NT2/D1 (cell line): ENCODE results near the gene UCP3.

ENCODE experiments used
- DNase-seq: peaks from one replicate; pipeline ENCODE4 v3.0.0-alpha.2; 2011; ENCODE audit warnings: low read depth, low spot score
- H3K27me3 ChIP-seq: 2 replicates; pipeline ENCODE4 v1.6.0; 2011; ENCODE audit warnings: mild to moderate bottlenecking; ENCODE audit not compliant: insufficient read length, insufficient read depth
- H3K36me3 ChIP-seq: 2 replicates; pipeline ENCODE4 v1.6.1; 2011; ENCODE audit warnings: mild to moderate bottlenecking, low read length, mixed read lengths; ENCODE audit not compliant: insufficient read depth, insufficient read length
- H3K4me1 ChIP-seq: 2 replicates; pipeline ENCODE4 v1.5.1; 2011; ENCODE audit not compliant: insufficient read depth, insufficient read length
- H3K4me3 ChIP-seq: 2 replicates; pipeline ENCODE4 v1.5.1; 2011; ENCODE audit warnings: low read depth; ENCODE audit not compliant: insufficient read length
- H3K9ac ChIP-seq: 2 replicates; pipeline ENCODE4 v1.6.0; 2011; ENCODE audit warnings: low read depth; ENCODE audit not compliant: insufficient read length
- H3K9me3 ChIP-seq: 2 replicates; pipeline ENCODE4 v1.5.1; 2011; ENCODE audit warnings: mild to moderate bottlenecking, low read length; ENCODE audit not compliant: insufficient read depth
- SUZ12 ChIP-seq: IDR thresholded peaks from 2 replicates; pipeline ENCODE4 v1.6.1; 2011; ENCODE audit not compliant: insufficient read length, insufficient read depth; ENCODE audit errors: extremely low read depth
- YY1 ChIP-seq: IDR thresholded peaks from 2 replicates; pipeline ENCODE4 v1.6.1; 2011; ENCODE audit not compliant: insufficient read length, insufficient read depth
- ZNF274 ChIP-seq: IDR thresholded peaks from 2 replicates; pipeline ENCODE4 v1.6.1; 2011; ENCODE audit warnings: mild to moderate bottlenecking, low read depth, low read length

Gene UCP3, protein sequence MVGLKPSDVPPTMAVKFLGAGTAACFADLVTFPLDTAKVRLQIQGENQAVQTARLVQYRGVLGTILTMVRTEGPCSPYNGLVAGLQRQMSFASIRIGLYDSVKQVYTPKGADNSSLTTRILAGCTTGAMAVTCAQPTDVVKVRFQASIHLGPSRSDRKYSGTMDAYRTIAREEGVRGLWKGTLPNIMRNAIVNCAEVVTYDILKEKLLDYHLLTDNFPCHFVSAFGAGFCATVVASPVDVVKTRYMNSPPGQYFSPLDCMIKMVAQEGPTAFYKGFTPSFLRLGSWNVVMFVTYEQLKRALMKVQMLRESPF

DNA sequence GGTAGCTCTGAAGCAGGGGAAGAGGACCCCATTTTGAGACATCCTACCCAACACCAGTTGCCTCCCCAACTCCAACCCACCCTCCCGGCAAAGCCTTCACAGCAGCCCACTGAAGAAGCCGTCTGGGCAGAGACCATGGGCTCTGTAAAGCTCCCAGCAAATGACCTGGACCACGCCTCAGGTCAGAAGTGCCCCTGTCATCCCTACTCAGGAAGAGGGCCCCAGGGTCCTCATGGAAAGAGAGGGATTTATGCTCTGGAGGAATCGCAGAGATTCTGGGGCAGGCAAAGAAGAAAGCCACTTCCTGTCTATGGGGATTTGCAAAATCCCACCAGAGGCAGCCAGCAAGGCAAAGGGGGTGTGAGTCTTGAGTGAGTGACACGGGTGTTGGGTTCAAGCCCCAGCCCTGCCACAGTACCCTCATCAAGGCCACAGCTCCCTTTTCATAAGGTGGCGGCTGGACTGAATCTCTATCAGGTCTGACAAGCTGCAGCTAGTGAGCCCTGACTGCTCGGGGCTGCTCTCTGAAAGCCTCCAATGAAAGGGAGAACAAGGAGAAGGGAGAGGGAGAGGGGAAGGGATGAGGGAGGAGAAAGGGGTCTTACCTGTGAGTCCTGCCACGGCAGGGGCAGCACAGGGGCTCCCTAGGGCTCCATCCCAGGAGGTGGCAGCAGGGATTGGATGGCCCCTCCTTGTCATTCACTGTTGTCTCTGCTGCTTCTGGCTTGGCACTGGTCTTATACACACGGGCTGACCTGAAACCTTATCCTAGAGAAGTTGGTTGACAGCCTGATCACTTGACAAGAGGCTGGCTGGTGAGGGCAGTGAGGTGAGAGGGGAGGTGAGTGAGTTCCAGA, at the start of gene UCP3:
TSS of gene UCP3 (minus strand) at position 713 of the 857 bp plus-strand sequence. CDS start 2,043 bp downstream, outside the sequence.
- TF ChIP-seq ZNF274 (no peak), YY1 (no peak), SUZ12 (no peak)
- no peaks in the 10 kb centered on the region for H3K27me3 ChIP-seq
- no peak for DNase-seq
- H3K4me3 ChIP-seq = no peak within 1 kb of the TSS
- H3K9ac ChIP-seq = no peak within 1 kb of the TSS
- H3K36me3 ChIP-seq = peaks cover 19% of the 10 kb centered on the region
- H3K9me3 ChIP-seq = no peaks in the 10 kb centered on the region
- H3K4me1 ChIP-seq = no peaks in the 10 kb centered on the region

DNA sequence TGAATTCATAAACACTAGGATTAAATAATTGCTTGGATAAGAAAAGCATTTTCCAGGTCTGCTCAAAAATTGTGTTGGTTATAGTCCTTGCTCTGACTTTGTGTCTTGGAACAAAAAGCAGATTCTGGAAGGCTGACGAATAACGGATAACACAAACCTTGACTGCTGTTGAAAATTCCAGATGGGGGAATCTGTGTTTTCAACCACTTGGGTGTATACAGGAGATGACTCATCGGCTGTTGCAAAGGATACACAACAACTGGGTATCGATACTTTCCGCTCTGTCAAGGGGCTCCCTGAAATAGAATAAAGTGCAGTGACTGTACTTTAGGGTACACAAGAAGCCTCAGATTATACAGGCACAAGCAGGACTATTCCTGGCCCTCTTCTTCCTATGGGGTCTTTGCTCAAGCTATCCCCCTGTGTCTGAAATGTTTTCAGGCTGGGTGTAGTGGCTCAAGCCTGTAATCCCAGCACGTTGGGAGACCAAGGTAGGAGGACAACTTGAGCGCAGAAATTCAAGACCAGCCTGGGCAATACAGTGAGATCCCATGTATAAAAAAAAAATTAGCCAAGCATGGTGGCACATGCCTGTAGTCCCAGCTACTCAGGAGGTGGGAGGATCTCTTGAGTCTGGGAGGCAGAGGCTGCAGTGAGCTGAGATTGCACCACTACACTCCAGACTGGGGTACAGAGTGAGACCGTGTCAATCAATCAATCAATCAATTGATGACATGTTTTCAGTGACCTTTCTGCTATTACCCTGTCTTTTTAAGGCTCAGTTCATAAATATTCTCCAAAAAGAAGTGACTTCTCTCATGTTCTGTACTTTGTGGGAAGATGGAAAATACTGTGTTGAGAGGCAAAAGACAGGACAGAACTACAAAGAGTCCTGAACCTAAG, 48.6 kb upstream of the UCP3 start:
- no peak for TF ChIP-seq YY1
- no peak for TF ChIP-seq SUZ12
- no peak for TF ChIP-seq ZNF274

DNA sequence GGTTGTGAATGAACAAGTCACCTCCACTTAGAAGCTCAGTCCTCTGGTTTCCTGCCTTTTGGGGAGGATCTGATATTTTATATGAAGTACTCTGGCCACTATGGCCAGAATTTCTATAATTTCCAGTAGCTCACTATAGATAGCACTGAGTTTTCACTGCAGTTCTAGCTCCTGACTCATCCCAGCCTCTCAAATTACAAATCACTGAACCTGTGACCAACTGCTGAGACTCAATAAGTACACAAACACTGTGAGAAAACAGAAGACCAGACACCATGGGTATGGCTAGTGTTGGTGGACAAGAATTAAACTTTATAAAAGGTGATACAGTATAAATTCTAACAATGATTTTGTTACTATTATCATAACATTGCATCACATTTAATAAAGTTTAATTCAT, 47.1 kb upstream of the UCP3 start:
- Histone ChIP-seq H3K9ac (no peak overlapping the region), H3K27me3 (no peaks in the 10 kb centered on the region), H3K4me3 (no peak overlapping the region), H3K4me1 (no peaks in the 10 kb centered on the region), H3K9me3 (no peaks in the 10 kb centered on the region), H3K36me3 (peaks cover 8% of the 10 kb centered on the region)
- TF ChIP-seq YY1 (no peak), SUZ12 (no peak), ZNF274 (no peak)
- no peak for DNase-seq

More for the DNA sequence above, 48.6 kb upstream of the UCP3 start:
- Histone ChIP-seq H3K27me3 (no peaks in the 10 kb centered on the region), H3K4me3 (no peak overlapping the region), H3K4me1 (no peaks in the 10 kb centered on the region), H3K9ac (no peak overlapping the region), H3K36me3 (peaks cover 6% of the 10 kb centered on the region), H3K9me3 (no peaks in the 10 kb centered on the region)
- no peak for DNase-seq

DNA sequence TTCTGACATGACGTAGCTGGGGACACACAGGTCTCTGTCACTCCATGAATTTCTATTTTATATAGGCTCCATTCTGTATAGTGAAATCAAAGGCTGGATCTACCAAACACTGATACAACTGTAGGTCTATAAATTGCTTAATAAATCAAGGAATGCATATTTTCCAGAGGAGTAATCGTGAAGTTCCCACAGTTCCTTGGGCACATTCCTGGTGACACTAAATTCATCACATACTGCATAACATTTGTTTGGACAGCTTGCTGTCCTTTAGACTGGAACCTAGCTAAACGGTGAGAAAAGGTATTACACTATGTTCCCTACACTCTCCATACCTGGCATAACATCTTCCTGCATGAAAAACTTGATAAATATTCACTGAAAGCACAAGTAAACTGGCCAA, 41.6 kb upstream of the UCP3 start:
- Histone ChIP-seq H3K36me3 (peaks cover 25% of the 10 kb centered on the region), H3K4me3 (no peak overlapping the region), H3K9me3 (no peaks in the 10 kb centered on the region), H3K27me3 (no peaks in the 10 kb centered on the region), H3K9ac (no peak overlapping the region), H3K4me1 (no peaks in the 10 kb centered on the region)
- TF ChIP-seq YY1 = no peak
- no peak for TF ChIP-seq ZNF274
- no peak for TF ChIP-seq SUZ12
- DNase-seq = no peak

DNA sequence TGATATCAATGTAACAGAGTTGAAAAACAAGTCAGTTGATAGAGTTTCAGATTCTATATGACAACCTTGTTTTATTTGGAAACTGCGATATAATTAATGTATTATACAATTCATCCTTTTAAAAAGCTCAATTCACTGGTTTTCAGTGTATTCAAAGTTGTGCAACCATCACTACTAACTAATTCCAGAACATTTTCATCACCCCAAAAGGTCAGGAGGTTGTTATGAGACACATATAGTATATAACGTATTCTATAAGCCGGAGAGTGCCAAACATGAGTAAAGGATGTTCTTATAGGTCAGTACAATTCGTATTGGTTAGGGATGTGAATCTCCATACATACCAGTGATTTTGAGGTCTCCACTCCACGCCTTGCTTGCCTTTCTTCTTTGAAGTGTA, 40.1 kb upstream of the UCP3 start:
- DNase-seq = no peak
- no peaks in the 10 kb centered on the region for H3K4me1 ChIP-seq
- no peaks in the 10 kb centered on the region for H3K27me3 ChIP-seq
- TF ChIP-seq YY1 = no peak
- TF ChIP-seq ZNF274 = no peak
- no peak for TF ChIP-seq SUZ12
- H3K9ac ChIP-seq = no peak overlapping the region
- no peak overlapping the region for H3K4me3 ChIP-seq
- H3K9me3 ChIP-seq = no peaks in the 10 kb centered on the region
- peaks cover 25% of the 10 kb centered on the region for H3K36me3 ChIP-seq

DNA sequence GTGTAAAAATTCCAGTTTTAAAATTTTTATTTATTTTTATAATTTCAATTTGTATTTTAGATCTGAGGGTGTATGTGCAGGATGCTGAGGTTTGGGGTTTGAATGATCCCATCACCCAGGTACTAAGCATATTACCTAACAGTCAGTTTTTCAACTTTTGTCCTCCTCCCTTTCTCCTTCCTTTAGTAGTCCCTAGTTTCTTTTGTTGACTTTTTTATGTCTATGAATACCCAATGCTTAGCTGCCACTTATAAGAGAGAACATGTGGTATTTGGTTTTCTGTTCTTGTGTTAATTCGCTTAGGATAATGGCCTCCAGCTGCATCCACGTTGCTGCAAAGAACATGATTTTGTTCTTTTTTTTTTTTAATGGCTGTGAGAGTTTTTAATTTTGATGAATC, 35.7 kb upstream of the UCP3 start:
- no peak overlapping the region for H3K4me3 ChIP-seq
- H3K9ac ChIP-seq = no peak overlapping the region
- H3K27me3 ChIP-seq = no peaks in the 10 kb centered on the region
- no peaks in the 10 kb centered on the region for H3K9me3 ChIP-seq
- no peak for TF ChIP-seq ZNF274
- TF ChIP-seq SUZ12 = no peak
- TF ChIP-seq YY1 = no peak
- H3K4me1 ChIP-seq = no peaks in the 10 kb centered on the region
- peaks cover 36% of the 10 kb centered on the region for H3K36me3 ChIP-seq
- DNase-seq = no peak

DNA sequence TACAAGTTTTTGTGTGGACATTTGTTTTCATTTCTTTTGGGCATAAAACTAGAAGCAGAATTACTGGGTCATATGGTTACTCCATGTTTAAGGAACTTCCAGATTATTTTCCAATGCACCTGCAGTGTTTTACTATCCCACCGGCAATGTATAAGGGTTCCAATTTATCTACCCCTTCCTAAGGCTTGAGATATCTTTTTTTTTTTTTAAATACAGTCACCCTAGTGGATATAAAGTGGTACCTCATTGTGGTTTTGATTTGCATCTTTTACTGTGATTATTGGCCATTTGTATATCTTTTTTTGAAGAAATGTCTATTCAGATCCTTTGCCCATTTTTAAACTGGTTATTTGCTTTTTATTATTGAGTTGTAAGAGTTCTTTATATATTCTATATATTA, 34.6 kb upstream of the UCP3 start:
- peaks cover 41% of the 10 kb centered on the region for H3K36me3 ChIP-seq
- no peaks in the 10 kb centered on the region for H3K4me1 ChIP-seq
- H3K27me3 ChIP-seq = no peaks in the 10 kb centered on the region
- no peaks in the 10 kb centered on the region for H3K9me3 ChIP-seq
- H3K9ac ChIP-seq = no peak overlapping the region
- no peak overlapping the region for H3K4me3 ChIP-seq
- no peak for DNase-seq
- TF ChIP-seq YY1 (no peak), SUZ12 (no peak), ZNF274 (no peak)
